HCT116 (cell line): ENCODE data around the gene TOP1. TPM values are rescaled to one million over a fixed set of nuclear protein-coding genes. Genes with fewer than 3 reads are reported as not detected.

ENCODE experiments used
- ATAC-seq: fragments of 200-7000 bp; cut with Tn5 transposase; 2 replicates; pipeline ENCODE4 v1.9.1; 2020; ENCODE audit warnings: mild to moderate bottlenecking, moderate library complexity
- BruUV-seq: library from RNA; stranded (reverse); fragments of 400-500 nt; replicated peaks from 2 replicates; lab custom pipeline; 2021; lab: Mats Ljungman, UMichigan
- CTCF ChIA-PET: fragments of 300-600 bp; sonication (Branson Sonifier 250); formaldehyde crosslinking; loops from one replicate; lab custom pipeline; 2021; ENCODE audit warnings: antibody characterized with exemption; lab: Charles Lee
- POLR2A ChIA-PET: fragments of 300-600, 350-600 bp; sonication (Branson Sonifier 250); formaldehyde crosslinking; loops from one replicate; lab custom pipeline; 2021; ENCODE audit warnings: antibody characterized with exemption; lab: Charles Lee
- RAD21 ChIA-PET, 2 experiments: fragments of 300-600 bp; sonication (Branson Sonifier 250); formaldehyde crosslinking; loops; one replicate each; lab custom pipeline; 2023; ENCODE audit warnings: low total read pairs in 2 of 2; ENCODE audit not compliant: uncharacterized antibody in 2 of 2, unreplicated experiment in 2 of 2, low non-redundant PET in 1 of 2; lab: Charles Lee
- DNase-seq: peaks from one replicate; pipeline ENCODE4 v3.0.0-alpha.2; 2010; ENCODE audit warnings: low read depth, low spot score
- H2AFZ ChIP-seq: fragments of 200-600 bp; shearing (Covaris generic), sonication (generic); 2 replicates; pipeline ENCODE4 v1.6.1; 2017; ENCODE audit warnings: low read depth, mixed run types, mixed read lengths, antibody characterized with exemption, low read length; ENCODE audit not compliant: poor library complexity, severe bottlenecking
- H3K27ac ChIP-seq: 2 replicates; pipeline ENCODE4 v1.5.1; 2012; ENCODE audit warnings: low read depth, low read length
- H3K27me3 ChIP-seq: fragments of 200-600 bp; sonication (generic); 2 replicates; pipeline ENCODE4 v1.6.1; 2016; ENCODE audit warnings: mixed run types, low read length, mixed read lengths; ENCODE audit not compliant: insufficient read depth
- H3K36me3 ChIP-seq, 2 experiments: fragments of 200-500 bp in 1 of 2; fragments of 200-600 bp in 1 of 2; sonication (Bioruptor generic) in 1 of 2; sonication (generic) in 1 of 2; 2 replicates each; pipeline versions ENCODE4 v1.5.1 to v1.6.1; 2014 to 2016; ENCODE audit warnings: low read length in 2 of 2, inconsistent platforms in 1 of 2, mixed read lengths in 1 of 2, mixed run types in 1 of 2; ENCODE audit not compliant: insufficient read depth in 2 of 2, control insufficient read depth in 1 of 2
- H3K4me1 ChIP-seq, 2 experiments: fragments of 200-600 bp in 1 of 2; sonication (generic) in 1 of 2; 2 replicates each; pipeline versions ENCODE4 v1.5.1 to v1.6.1; 2012 to 2017; ENCODE audit warnings: low read length in 2 of 2, inconsistent platforms in 1 of 2, mild to moderate bottlenecking in 1 of 2, mixed read lengths in 1 of 2, mixed run types in 1 of 2, moderate library complexity in 1 of 2; ENCODE audit not compliant: insufficient read depth in 2 of 2, control insufficient read depth in 1 of 2
- H3K4me2 ChIP-seq: fragments of 200-600 bp; sonication (generic); 2 replicates; pipeline ENCODE4 v1.6.1; 2017; ENCODE audit warnings: mixed run types, low read length, mixed read lengths
- H3K4me3 ChIP-seq, 2 experiments: fragments of 200-600 bp in 1 of 2; sonication (generic) in 1 of 2; replicated peaks in 1 of 2; 2 replicates each; pipeline ENCODE4 v1.5.1; 2011 to 2016; ENCODE audit warnings: low read length in 2 of 2, control low read depth in 1 of 2, low read depth in 1 of 2, mild to moderate bottlenecking in 1 of 2, mixed read lengths in 1 of 2, mixed run types in 1 of 2
- H3K79me2 ChIP-seq: fragments of 200-600 bp; sonication (generic); 2 replicates; pipeline ENCODE4 v1.6.1; 2017; ENCODE audit warnings: mild to moderate bottlenecking, mixed run types, low read length, moderate library complexity, mixed read lengths; ENCODE audit not compliant: insufficient read depth
- H3K9ac ChIP-seq: fragments of 200-600 bp; sonication (generic); 2 replicates; pipeline ENCODE4 v1.6.1; 2016; ENCODE audit warnings: low read length, mixed read lengths
- H3K9me2 ChIP-seq: fragments of 200-600 bp; sonication (generic), shearing (Covaris generic); 2 replicates; pipeline ENCODE4 v1.6.1; 2017; ENCODE audit warnings: mixed run types, mild to moderate bottlenecking, moderate library complexity; ENCODE audit not compliant: insufficient read depth
- H3K9me3 ChIP-seq, 2 experiments: fragments of 200-500 bp in 1 of 2; fragments of 200-600 bp in 1 of 2; sonication (Bioruptor generic) in 1 of 2; sonication (generic) in 1 of 2; 2 replicates each; pipeline ENCODE4 v1.6.1; 2014 to 2017; ENCODE audit warnings: low read length in 2 of 2, mixed read lengths in 2 of 2, inconsistent platforms in 1 of 2, low read depth in 1 of 2, mild to moderate bottlenecking in 1 of 2, mixed run types in 1 of 2, moderate library complexity in 1 of 2; ENCODE audit not compliant: control insufficient read depth in 1 of 2, insufficient read depth in 1 of 2
- H4K20me1 ChIP-seq: fragments of 200-600 bp; sonication (generic), shearing (Covaris generic); 2 replicates; pipeline ENCODE4 v1.6.1; 2017; ENCODE audit warnings: mixed run types, mild to moderate bottlenecking, moderate library complexity; ENCODE audit not compliant: insufficient read depth
- EZH2phosphoT487 ChIP-seq: fragments of 200-600 bp; IDR thresholded peaks from 2 replicates; pipeline ENCODE4 v1.6.1; 2018; ENCODE audit warnings: antibody characterized with exemption, borderline replicate concordance
- JUND ChIP-seq: IDR thresholded peaks from 2 replicates; pipeline ENCODE4 v1.6.1; 2012
- POLR2AphosphoS5 ChIP-seq: IDR thresholded peaks from 2 replicates; pipeline ENCODE4 v1.6.1; 2011; ENCODE audit warnings: mild to moderate bottlenecking, low read depth, low read length, moderate library complexity
- REST ChIP-seq: IDR thresholded peaks from 2 replicates; pipeline ENCODE4 v1.6.1; 2012; ENCODE audit warnings: low read depth
- TCF7L2 ChIP-seq: IDR thresholded peaks from 2 replicates; pipeline ENCODE4 v1.7.0; 2011; ENCODE audit warnings: borderline replicate concordance, inconsistent platforms; ENCODE audit not compliant: insufficient read depth, insufficient read length; ENCODE audit errors: extremely low read depth
- intact Hi-C: fragments of 100-400 bp; cut with micrococcal nuclease; formaldehyde crosslinking; loops from 2 replicates; pipeline ENCODE4 v1.10.0; 2022
- total RNA-seq: library from RNA; stranded (reverse); gene quantifications from one replicate; pipeline ENCODE4 v1.2.1, GENCODE V29; 2021; ENCODE audit not compliant: unreplicated experiment
- TF ChIP-seq, protein P1 (sequence below): IDR thresholded peaks from 2 replicates; pipeline ENCODE4 v1.6.1; 2011; ENCODE audit warnings: mild to moderate bottlenecking, low read length, moderate library complexity; ENCODE audit not compliant: insufficient replicate concordance; ENCODE audit errors: extremely low read depth

Gene TOP1
- total RNA-seq, 1 experiment from 2014 or later, result 190 TPM

- no TSS peak for BruUV-seq
Measured at GRCh38 chr20:41058674-41059635, 30.3 kb downstream of the TOP1 start.

More at GRCh38 chr20:41058674-41059635, 30.3 kb downstream of the TOP1 start:
- H3K9me2 ChIP-seq, result no peaks in the 10 kb centered on the region
- no peak overlapping the region for H3K9ac ChIP-seq
- ChIA-PET POLR2A (no interaction called here), RAD21 (no interaction called here), CTCF (no interaction called here)
- H3K4me3 ChIP-seq, result no peak overlapping the region
- no peak overlapping the region for H3K27ac ChIP-seq
- H4K20me1 ChIP-seq, result peaks cover 25% of the 10 kb centered on the region; the same call in 1 of the 2 replicates
- H3K4me1 ChIP-seq, result peaks cover 0 to 20% of the 10 kb centered on the region in 2 experiments; a peak in 2 of 4 replicates
- H3K36me3 ChIP-seq, result peaks cover 10 to 30% of the 10 kb centered on the region in 2 experiments
- no peak for ATAC-seq
- H3K27me3 ChIP-seq, result no peaks in the 10 kb centered on the region
- TF ChIP-seq POLR2AphosphoS5, result no peak
- TF ChIP-seq, protein P1, sequence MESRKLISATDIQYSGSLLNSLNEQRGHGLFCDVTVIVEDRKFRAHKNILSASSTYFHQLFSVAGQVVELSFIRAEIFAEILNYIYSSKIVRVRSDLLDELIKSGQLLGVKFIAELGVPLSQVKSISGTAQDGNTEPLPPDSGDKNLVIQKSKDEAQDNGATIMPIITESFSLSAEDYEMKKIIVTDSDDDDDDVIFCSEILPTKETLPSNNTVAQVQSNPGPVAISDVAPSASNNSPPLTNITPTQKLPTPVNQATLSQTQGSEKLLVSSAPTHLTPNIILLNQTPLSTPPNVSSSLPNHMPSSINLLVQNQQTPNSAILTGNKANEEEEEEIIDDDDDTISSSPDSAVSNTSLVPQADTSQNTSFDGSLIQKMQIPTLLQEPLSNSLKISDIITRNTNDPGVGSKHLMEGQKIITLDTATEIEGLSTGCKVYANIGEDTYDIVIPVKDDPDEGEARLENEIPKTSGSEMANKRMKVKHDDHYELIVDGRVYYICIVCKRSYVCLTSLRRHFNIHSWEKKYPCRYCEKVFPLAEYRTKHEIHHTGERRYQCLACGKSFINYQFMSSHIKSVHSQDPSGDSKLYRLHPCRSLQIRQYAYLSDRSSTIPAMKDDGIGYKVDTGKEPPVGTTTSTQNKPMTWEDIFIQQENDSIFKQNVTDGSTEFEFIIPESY, result no peak
- no peak for TF ChIP-seq TCF7L2
- TF ChIP-seq REST, result no peak
- TF ChIP-seq EZH2phosphoT487, result no peak
- no peak for TF ChIP-seq JUND
- no peak overlapping the region for H3K4me2 ChIP-seq
- H3K79me2 ChIP-seq, result peaks cover 100% of the 10 kb centered on the region
- no peak for DNase-seq
- no peaks in the 10 kb centered on the region for H3K9me3 ChIP-seq
- H2AFZ ChIP-seq, result no peak overlapping the region
- intact Hi-C loops, result no loop called here
